A673 (cell line): ENCODE data around the gene CLSTN2. TPM values are rescaled to one million over a fixed set of nuclear protein-coding genes. Genes with fewer than 3 reads are reported as not detected.

Experiments used
- BruUV-seq: library from RNA; stranded (reverse); fragments of 400-500 nt; replicated peaks from 2 replicates; lab custom pipeline; 2021; lab: Mats Ljungman, UMichigan
- CTCF ChIA-PET: fragments of 300-600 bp; sonication (Branson Sonifier 250); formaldehyde crosslinking; loops from one replicate; lab custom pipeline; 2022; ENCODE audit warnings: antibody characterized with exemption; lab: Charles Lee
- POLR2A ChIA-PET: fragments of 300-600 bp; sonication (Branson Sonifier 250); formaldehyde crosslinking; loops from one replicate; lab custom pipeline; 2022; ENCODE audit warnings: antibody characterized with exemption; ENCODE audit not compliant: low non-redundant PET; lab: Charles Lee
- DNase-seq: peaks from one replicate; pipeline ENCODE4 v3.0.0-alpha.2; 2015; ENCODE audit warnings: low spot score
- H3K27ac ChIP-seq: fragments of 200-600 bp; sonication (generic); 2 replicates; pipeline ENCODE4 v1.5.1; 2016; ENCODE audit warnings: mixed run types, low read depth, mild to moderate bottlenecking, mixed read lengths, antibody characterized with exemption, low read length; ENCODE audit not compliant: poor library complexity, severe bottlenecking
- H3K27me3 ChIP-seq: fragments of 200-600 bp; sonication (generic); replicated peaks from 2 replicates; pipeline ENCODE4 v1.6.1; 2017; ENCODE audit warnings: mixed run types, low read depth, mild to moderate bottlenecking, mixed read lengths, antibody characterized with exemption, low read length; ENCODE audit not compliant: insufficient read depth, poor library complexity
- H3K36me3 ChIP-seq: fragments of 200-600 bp; sonication (generic); 2 replicates; pipeline ENCODE4 v1.6.1; 2016; ENCODE audit warnings: mixed run types, mild to moderate bottlenecking, mixed read lengths, antibody characterized with exemption, low read length; ENCODE audit not compliant: insufficient read depth, poor library complexity, severe bottlenecking
- H3K4me1 ChIP-seq: fragments of 200-600 bp; sonication (generic); 2 replicates; pipeline ENCODE4 v1.6.1; 2017; ENCODE audit warnings: mixed run types, mild to moderate bottlenecking, mixed read lengths, antibody characterized with exemption, low read length; ENCODE audit not compliant: insufficient read depth, poor library complexity, severe bottlenecking
- H3K4me3 ChIP-seq: fragments of 200-600 bp; sonication (generic); 2 replicates; pipeline ENCODE4 v1.5.1; 2016; ENCODE audit warnings: low read depth, mixed run types, mild to moderate bottlenecking, mixed read lengths, low read length; ENCODE audit not compliant: poor library complexity, severe bottlenecking
- H3K9me3 ChIP-seq: fragments of 200-600 bp; sonication (generic); 2 replicates; pipeline ENCODE4 v1.6.1; 2016; ENCODE audit warnings: mixed run types, low read depth, mild to moderate bottlenecking, mixed read lengths, antibody characterized with exemption, low read length; ENCODE audit not compliant: poor library complexity, severe bottlenecking
- CTCF ChIP-seq: fragments of 300-800, 200-600 bp; sonication (generic); conservative IDR thresholded peaks from 2 replicates; pipeline ENCODE4 v1.5.1; 2017; ENCODE audit warnings: low read depth, mild to moderate bottlenecking, antibody characterized with exemption, low read length, moderate library complexity, mixed read lengths
- EZH2 ChIP-seq: fragments of 200-600 bp; sonication (generic); IDR thresholded peaks from 2 replicates; pipeline ENCODE4 v1.6.1; 2017; ENCODE audit warnings: borderline replicate concordance, low read depth, mild to moderate bottlenecking, mixed read lengths, antibody characterized with exemption, low read length; ENCODE audit not compliant: poor library complexity, severe bottlenecking
- intact Hi-C: fragments of 100-400 bp; cut with micrococcal nuclease; formaldehyde crosslinking; loops from one replicate; pipeline ENCODE4 v1.10.0; 2022; ENCODE audit not compliant: unreplicated experiment
- total RNA-seq: library from RNA; stranded (reverse); gene quantifications from 2 replicates; pipeline ENCODE4 v1.2.3, GENCODE V29; 2021

Gene CLSTN2
- total RNA-seq, 1 experiment from 2014 or later: 50.7 TPM

GRCh38 chr3:139930211-139930610 lies 4.8 kb upstream of the CLSTN2 start:
- H3K27me3 ChIP-seq: peaks cover 10% of the 10 kb centered on the region
- intact Hi-C loops: loop anchor here (5.0 kb wide), 1 partner anchor 368 kb away; no protein-coding TSS in a partner anchor
- peaks cover 14% of the 10 kb centered on the region for H3K4me1 ChIP-seq
- TF ChIP-seq EZH2 (no peak), CTCF (no peak)
- POLR2A ChIA-PET: no interaction called here
- no peak overlapping the region for H3K27ac ChIP-seq
- BruUV-seq: no TSS peak
- CTCF ChIA-PET: no interaction called here
- H3K9me3 ChIP-seq: no peaks in the 10 kb centered on the region
- H3K36me3 ChIP-seq: no peaks in the 10 kb centered on the region
- no peak for DNase-seq
- no peak overlapping the region for H3K4me3 ChIP-seq

DNA sequence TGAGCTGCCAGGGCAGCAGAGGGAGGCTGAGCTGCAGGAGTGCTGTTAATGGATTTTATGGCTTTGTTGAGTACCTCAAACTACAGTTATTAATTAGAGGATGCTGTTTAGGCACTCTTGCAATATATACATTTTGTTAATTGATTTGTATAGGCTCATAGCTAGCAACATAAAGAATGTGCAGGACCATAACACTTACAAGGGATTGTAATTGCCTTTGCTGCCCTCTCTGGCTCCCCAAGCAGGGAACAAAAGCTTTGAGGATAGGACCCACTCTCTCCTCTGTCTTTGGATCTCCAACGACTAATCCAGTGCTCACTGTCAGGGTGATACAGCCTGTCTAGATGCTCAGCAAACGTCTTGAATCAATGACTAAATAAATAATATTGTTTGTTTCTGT lies 1.2 kb upstream of the CLSTN2 start:
- ChIA-PET CTCF (interaction anchor here (0.6 to 0.7 kb wide), 2 partner anchors 315 to 612 kb away, joined by 3 to 7 read pairs; no protein-coding TSS in a partner anchor), POLR2A (no interaction called here)
- intact Hi-C loops: loop anchor here (2.0 to 5.0 kb wide), 3 partner anchors 117 to 505 kb away; no protein-coding TSS in a partner anchor
- peaks cover 14% of the 10 kb centered on the region for H3K4me1 ChIP-seq
- TF ChIP-seq CTCF (no peak), EZH2 (no peak)
- DNase-seq: no peak
- BruUV-seq: no TSS peak
- H3K9me3 ChIP-seq: no peaks in the 10 kb centered on the region
- no peak overlapping the region for H3K27ac ChIP-seq
- peaks cover 26% of the 10 kb centered on the region for H3K27me3 ChIP-seq
- no peaks in the 10 kb centered on the region for H3K36me3 ChIP-seq
- H3K4me3 ChIP-seq: no peak overlapping the region

GRCh38 chr3:139934613-139935015 lies 371 bp upstream of the CLSTN2 start:
- peaks cover 14% of the 10 kb centered on the region for H3K4me1 ChIP-seq
- H3K27ac ChIP-seq: no peak overlapping the region
- CTCF ChIA-PET: no interaction called here
- no TSS peak for BruUV-seq
- TF ChIP-seq CTCF: peak; percentile 65
- no peak for TF ChIP-seq EZH2
- DNase-seq: peak; percentile 58
- H3K4me3 ChIP-seq: peak overlapping the region; percentile 64
- POLR2A ChIA-PET: no interaction called here
- H3K36me3 ChIP-seq: no peaks in the 10 kb centered on the region
- peaks cover 26% of the 10 kb centered on the region for H3K27me3 ChIP-seq
- intact Hi-C loops: loop anchor here (2.0 to 5.0 kb wide), 4 partner anchors 116 to 803 kb away; no protein-coding TSS in a partner anchor
- no peaks in the 10 kb centered on the region for H3K9me3 ChIP-seq
